Mesodermal cell (in vitro differentiated cells): ENCODE measurements around the gene TPBG.

ENCODE experiments used
- H3K27ac ChIP-seq: 2 replicates; pipeline ENCODE4 v1.7.0; 2013; ENCODE audit warnings: mild to moderate bottlenecking, low read depth, low read length, moderate library complexity; ENCODE audit not compliant: severe bottlenecking
- H3K36me3 ChIP-seq: 2 replicates; pipeline ENCODE4 v1.7.1; 2013; ENCODE audit warnings: mild to moderate bottlenecking, low read length, moderate library complexity; ENCODE audit not compliant: control insufficient read depth, insufficient read depth
- H3K4me1 ChIP-seq: one replicate; pipeline ENCODE4 v1.7.1; 2013; ENCODE audit warnings: mild to moderate bottlenecking, low read length; ENCODE audit not compliant: insufficient read depth, control insufficient read depth, poor library complexity, severe bottlenecking
- H3K4me3 ChIP-seq: 2 replicates; pipeline ENCODE4 v1.7.0; 2013; ENCODE audit warnings: low read length, control low read depth, mild to moderate bottlenecking; ENCODE audit not compliant: insufficient read depth, poor library complexity, severe bottlenecking; ENCODE audit errors: extremely low read depth
- H3K9me3 ChIP-seq: 2 replicates; pipeline ENCODE4 v1.7.1; 2013; ENCODE audit warnings: mild to moderate bottlenecking, low read length, moderate library complexity; ENCODE audit not compliant: control insufficient read depth
- WGBS, 2 experiments: methylation state at CpG; one replicate each; pipeline ENCODE4 v1.1.5; 2013; ENCODE audit warnings: missing lambda C conversion rate in 2 of 2; ENCODE audit not compliant: insufficient coverage in 2 of 2; 5-methylcytosine and 5-hydroxymethylcytosine counted together

TPBG gene

GRCh38 chr6:82361631-82362030, 2.0 kb upstream of the TPBG start:
- WGBS, 2 experiments, result 67% methylated on average over 1 of the region's 3 CpGs; no CpG with 5 or more reads in 1 of the 2 experiments

GRCh38 chr6:82362144-82362543, 1.5 kb upstream of the TPBG start:
- Histone ChIP-seq H3K36me3 (peaks cover 11% of the 10 kb centered on the region), H3K27ac (no peak overlapping the region), H3K4me3 (no peak overlapping the region), H3K9me3 (no peaks in the 10 kb centered on the region), H3K4me1 (peaks cover 3% of the 10 kb centered on the region)
- WGBS, 2 experiments, result 53 to 70% methylated on average over 2 of the region's 4 CpGs

More at GRCh38 chr6:82361631-82362030, 2.0 kb upstream of the TPBG start:
- Histone ChIP-seq H3K27ac (no peak overlapping the region), H3K4me3 (no peak overlapping the region), H3K36me3 (peaks cover 11% of the 10 kb centered on the region), H3K4me1 (peaks cover 3% of the 10 kb centered on the region), H3K9me3 (no peaks in the 10 kb centered on the region)

GRCh38 chr6:82362878-82363427, 664 bp upstream of the TPBG start:
- Histone ChIP-seq H3K4me3 (peak overlapping the region; percentile 77), H3K36me3 (peaks cover 11% of the 10 kb centered on the region), H3K9me3 (no peaks in the 10 kb centered on the region), H3K4me1 (peaks cover 3% of the 10 kb centered on the region), H3K27ac (peak overlapping the region; percentile 83)
- 0 to 1% methylated on average over 6 to 10 of the region's 13 CpGs for WGBS, 2 experiments

DNA sequence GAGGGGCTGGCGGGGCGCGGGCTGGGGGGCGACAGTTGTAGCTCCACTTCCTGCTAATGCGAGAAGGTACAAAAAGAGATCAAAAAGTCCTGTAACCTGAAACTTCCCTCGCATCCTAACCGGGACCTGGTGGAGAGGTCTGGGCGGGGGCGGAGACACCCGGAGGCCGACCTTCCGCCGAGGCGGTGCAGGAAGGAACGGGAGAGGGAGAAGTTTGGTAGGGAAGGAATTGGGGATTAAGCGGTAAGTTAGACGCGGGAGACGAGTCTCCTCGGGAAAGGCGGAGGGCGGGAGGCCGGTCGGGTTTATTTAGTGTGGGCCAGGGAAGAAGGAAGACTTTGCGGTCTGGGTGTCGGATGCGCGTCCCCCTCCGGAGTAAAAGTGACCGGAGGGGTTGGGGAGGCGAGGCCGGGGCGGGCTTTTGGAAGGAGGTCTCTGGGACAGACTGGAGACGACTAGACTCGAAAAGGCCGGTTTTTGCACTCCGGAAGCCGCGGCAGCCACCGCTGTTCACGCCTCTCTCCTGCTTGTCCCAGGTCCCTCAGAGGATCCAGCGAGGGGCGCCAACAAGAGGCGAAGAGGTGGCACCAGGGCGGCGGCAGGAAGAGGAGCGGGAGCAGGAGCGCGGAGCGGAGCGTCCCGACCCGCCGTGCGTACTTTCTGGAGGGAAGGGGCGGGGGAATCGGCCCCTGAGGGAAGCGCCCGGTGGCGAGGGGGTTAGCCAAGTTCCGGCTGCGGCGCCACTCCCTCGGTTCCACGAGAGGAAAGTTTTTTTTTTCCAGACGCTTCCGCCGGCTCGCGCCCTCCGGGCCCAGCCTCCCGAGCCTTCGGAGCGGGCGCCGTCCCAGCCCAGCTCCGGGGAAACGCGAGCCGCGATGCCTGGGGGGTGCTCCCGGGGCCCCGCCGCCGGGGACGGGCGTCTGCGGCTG, 734 bp downstream of the TPBG start:
- Histone ChIP-seq H3K36me3 (peaks cover 11% of the 10 kb centered on the region), H3K4me1 (peaks cover 3% of the 10 kb centered on the region), H3K27ac (peak overlapping the region; percentile 83), H3K4me3 (peak overlapping the region; percentile 77), H3K9me3 (no peaks in the 10 kb centered on the region)
- WGBS, 2 experiments, result 0% methylated on average over 75 to 77 of the region's 88 CpGs

GRCh38 chr6:82365016-82365795, 1.6 kb downstream of the TPBG start:
- H3K4me1 ChIP-seq, result peaks cover 3% of the 10 kb centered on the region
- H3K27ac ChIP-seq, result peak overlapping the region; percentile 8
- peak overlapping the region; percentile 77 for H3K4me3 ChIP-seq
- H3K9me3 ChIP-seq, result no peaks in the 10 kb centered on the region
- H3K36me3 ChIP-seq, result peaks cover 11% of the 10 kb centered on the region
- WGBS, 2 experiments, result 5 to 7% methylated on average over 44 to 52 of the region's 67 CpGs

DNA sequence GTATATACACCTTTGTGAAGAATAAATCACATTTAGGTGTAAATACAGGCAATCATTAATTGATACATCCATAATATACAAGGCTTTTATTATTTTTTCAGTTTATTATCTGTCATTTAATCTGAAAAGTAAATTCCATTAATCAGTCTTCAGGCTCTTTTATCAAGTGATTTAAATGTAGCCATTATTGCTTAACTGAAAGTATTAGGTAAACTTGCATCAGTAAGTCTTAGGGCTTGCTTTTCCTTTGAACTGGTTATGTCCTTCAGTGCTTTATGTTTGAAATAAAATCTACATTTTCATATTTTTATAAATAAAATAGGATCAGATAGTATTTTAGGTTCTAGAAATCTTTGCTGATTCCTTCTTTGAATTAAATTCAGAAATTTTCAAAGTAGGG, 4.1 kb downstream of the TPBG start:
- H3K4me3 ChIP-seq, result no peak overlapping the region
- peaks cover 11% of the 10 kb centered on the region for H3K36me3 ChIP-seq
- H3K27ac ChIP-seq, result no peak overlapping the region
- peaks cover 3% of the 10 kb centered on the region for H3K4me1 ChIP-seq
- no peaks in the 10 kb centered on the region for H3K9me3 ChIP-seq

GRCh38 chr6:82370788-82371187, 7.2 kb downstream of the TPBG start:
- H3K4me1 ChIP-seq, result no peaks in the 10 kb centered on the region
- peaks cover 8% of the 10 kb centered on the region for H3K36me3 ChIP-seq
- WGBS, 2 experiments, result 94 to 95% methylated on average over 2 of the region's 3 CpGs

GRCh38 chr6:82371799-82372546, 8.4 kb downstream of the TPBG start:
- Histone ChIP-seq H3K27ac (no peak overlapping the region), H3K4me3 (no peak overlapping the region), H3K9me3 (no peaks in the 10 kb centered on the region), H3K4me1 (no peaks in the 10 kb centered on the region), H3K36me3 (no peaks in the 10 kb centered on the region)
- WGBS, 2 experiments, result 75% methylated on average over 2 of the region's 2 CpGs; no CpG with 5 or more reads in 1 of the 2 experiments

More at GRCh38 chr6:82370788-82371187, 7.2 kb downstream of the TPBG start:
- Histone ChIP-seq H3K27ac (no peak overlapping the region), H3K9me3 (no peaks in the 10 kb centered on the region), H3K4me3 (no peak overlapping the region)

GRCh38 chr6:82372656-82373055, 9.0 kb downstream of the TPBG start:
- no CpG with 5 or more reads among the region's 3 CpGs for WGBS, 2 experiments
- Histone ChIP-seq H3K4me3 (no peak overlapping the region), H3K27ac (no peak overlapping the region), H3K36me3 (no peaks in the 10 kb centered on the region), H3K9me3 (no peaks in the 10 kb centered on the region), H3K4me1 (no peaks in the 10 kb centered on the region)

GRCh38 chr6:82374516-82374915, 10.9 kb downstream of the TPBG start:
- Histone ChIP-seq H3K4me1 (no peaks in the 10 kb centered on the region), H3K36me3 (no peaks in the 10 kb centered on the region), H3K27ac (no peak overlapping the region), H3K9me3 (no peaks in the 10 kb centered on the region), H3K4me3 (no peak overlapping the region)
